OCI-LY1 (cell line): ENCODE measurements around the gene TXLNG.
"Not testable (repeated sequence)": the region's sequence is repeated elsewhere in the genome, so short reads cannot be mapped to it uniquely, and the experiment has no call there.

ENCODE experiments used
- H2AFZ ChIP-seq: fragments of 200-600 bp; sonication (generic), shearing (Covaris generic); 2 replicates; pipeline ENCODE4 v1.6.0; 2014; ENCODE audit warnings: antibody characterized with exemption, mild to moderate bottlenecking, low read length
- H3F3A ChIP-seq: fragments of 200-600 bp; sonication (generic), shearing (Covaris generic); 2 replicates; pipeline ENCODE4 v1.6.0; 2014; ENCODE audit warnings: mild to moderate bottlenecking, antibody characterized with exemption, low read length, moderate library complexity; ENCODE audit not compliant: insufficient read depth
- H3K27ac ChIP-seq: fragments of 200-600 bp; sonication (generic); 2 replicates; pipeline ENCODE4 v1.5.1; 2014; ENCODE audit warnings: low read length, mixed run types, mild to moderate bottlenecking, low read depth; ENCODE audit not compliant: poor library complexity, severe bottlenecking
- H3K27me3 ChIP-seq: fragments of 200-600 bp; sonication (generic); 2 replicates; pipeline ENCODE4 v1.6.0; 2014; ENCODE audit warnings: antibody characterized with exemption, mild to moderate bottlenecking, low read length, moderate library complexity; ENCODE audit not compliant: insufficient read depth
- H3K36me3 ChIP-seq: fragments of 200-600 bp; sonication (generic); 2 replicates; pipeline ENCODE4 v1.6.1; 2014; ENCODE audit warnings: mild to moderate bottlenecking, antibody characterized with exemption, low read length, moderate library complexity, mixed read lengths; ENCODE audit not compliant: insufficient read depth
- H3K4me1 ChIP-seq: fragments of 200-600 bp; sonication (generic); 2 replicates; pipeline ENCODE4 v1.5.1; 2014; ENCODE audit warnings: mild to moderate bottlenecking, low read length, moderate library complexity; ENCODE audit not compliant: insufficient read depth, severe bottlenecking
- H3K4me2 ChIP-seq: fragments of 200-600 bp; sonication (generic), shearing (Covaris generic); 2 replicates; pipeline ENCODE4 v1.6.1; 2014; ENCODE audit warnings: low read length
- H3K4me3 ChIP-seq: fragments of 200-600 bp; sonication (generic); 2 replicates; pipeline ENCODE4 v1.5.1; 2014; ENCODE audit warnings: low read length, low read depth, mild to moderate bottlenecking, mixed read lengths; ENCODE audit not compliant: poor library complexity, severe bottlenecking
- H3K79me2 ChIP-seq: fragments of 200-600 bp; shearing (Covaris generic); 2 replicates; pipeline ENCODE4 v1.6.1; 2016; ENCODE audit warnings: mixed run types, low read length, mixed read lengths; ENCODE audit not compliant: insufficient read depth
- H3K9ac ChIP-seq: fragments of 200-600 bp; sonication (generic), shearing (Covaris generic); 2 replicates; pipeline ENCODE4 v1.6.1; 2014; ENCODE audit warnings: mild to moderate bottlenecking, low read length, mixed read lengths
- H3K9me2 ChIP-seq: fragments of 200-600 bp; sonication (generic), shearing (Covaris generic); 2 replicates; pipeline ENCODE4 v1.6.1; 2014; ENCODE audit warnings: low read depth, mild to moderate bottlenecking, low read length, mixed read lengths
- H3K9me3 ChIP-seq: fragments of 200-600 bp; shearing (Covaris generic); 2 replicates; pipeline ENCODE4 v1.6.1; 2014; ENCODE audit warnings: low read length, mixed read lengths
- H4K20me1 ChIP-seq: fragments of 200-600 bp; sonication (generic), shearing (Covaris generic); 2 replicates; pipeline ENCODE4 v1.6.0; 2016; ENCODE audit warnings: mild to moderate bottlenecking, low read length; ENCODE audit not compliant: insufficient read depth
- CTCF ChIP-seq: fragments of 200-600 bp; sonication (generic), shearing (Covaris generic); IDR thresholded peaks from 2 replicates; pipeline ENCODE4 v1.5.1; 2017; ENCODE audit warnings: mild to moderate bottlenecking, antibody characterized with exemption, low read length, moderate library complexity, mixed read lengths
- EZH2 ChIP-seq: fragments of 200-600 bp; sonication (generic), shearing (Covaris generic); IDR thresholded peaks from 2 replicates; pipeline ENCODE4 v1.8.0; 2017; ENCODE audit warnings: borderline replicate concordance, mixed run types, mild to moderate bottlenecking, antibody characterized with exemption, low read length, moderate library complexity, mixed read lengths

The TXLNG gene

GRCh38 chrX:16774746-16775145, 11.5 kb upstream of the TXLNG start:
- H2AFZ ChIP-seq, result no peak overlapping the region
- TF ChIP-seq CTCF, result no peak
- no peak for TF ChIP-seq EZH2
- H3K9ac ChIP-seq, result no peak overlapping the region

GRCh38 chrX:16778545-16778944, 7.7 kb upstream of the TXLNG start:
- no peak overlapping the region for H3K9ac ChIP-seq
- no peaks in the 10 kb centered on the region for H4K20me1 ChIP-seq
- no peaks in the 10 kb centered on the region for H3K36me3 ChIP-seq
- no peak overlapping the region for H3K4me3 ChIP-seq
- no peaks in the 10 kb centered on the region for H3K4me1 ChIP-seq
- H3K27me3 ChIP-seq, result no peaks in the 10 kb centered on the region
- no peak overlapping the region for H2AFZ ChIP-seq
- H3K79me2 ChIP-seq, result no peaks in the 10 kb centered on the region
- H3K27ac ChIP-seq, result no peak overlapping the region
- no peaks in the 10 kb centered on the region for H3K9me3 ChIP-seq
- no peak overlapping the region for H3K4me2 ChIP-seq
- no peaks in the 10 kb centered on the region for H3K9me2 ChIP-seq
- TF ChIP-seq CTCF (no peak), EZH2 (no peak)
- no peaks in the 10 kb centered on the region for H3F3A ChIP-seq

More at GRCh38 chrX:16774746-16775145, 11.5 kb upstream of the TXLNG start:
- Histone ChIP-seq H3K4me1 (peaks cover 4% of the 10 kb centered on the region), H3K4me2 (no peak overlapping the region), H3K9me2 (no peaks in the 10 kb centered on the region), H3F3A (no peaks in the 10 kb centered on the region), H3K27me3 (no peaks in the 10 kb centered on the region), H3K4me3 (no peak overlapping the region), H3K79me2 (no peaks in the 10 kb centered on the region), H3K9me3 (no peaks in the 10 kb centered on the region), H4K20me1 (no peaks in the 10 kb centered on the region), H3K36me3 (no peaks in the 10 kb centered on the region), H3K27ac (no peak overlapping the region)

- no peaks in the 10 kb centered on the region for H3K9me3 ChIP-seq
- no peak overlapping the region for H3K27ac ChIP-seq
- no peak for TF ChIP-seq CTCF
- no peak for TF ChIP-seq EZH2
- no peaks in the 10 kb centered on the region for H3K9me2 ChIP-seq
- H3K4me3 ChIP-seq, result no peak overlapping the region
- H3K4me1 ChIP-seq, result no peaks in the 10 kb centered on the region
- H3K4me2 ChIP-seq, result no peak overlapping the region
- H3K27me3 ChIP-seq, result no peaks in the 10 kb centered on the region
- H3K36me3 ChIP-seq, result no peaks in the 10 kb centered on the region
- H3K9ac ChIP-seq, result no peak overlapping the region
- no peaks in the 10 kb centered on the region for H3F3A ChIP-seq
- no peaks in the 10 kb centered on the region for H4K20me1 ChIP-seq
- H3K79me2 ChIP-seq, result no peaks in the 10 kb centered on the region
- H2AFZ ChIP-seq, result no peak overlapping the region
Measured at GRCh38 chrX:16778993-16779392, 7.3 kb upstream of the TXLNG start.

- H3K36me3 ChIP-seq, H3K79me2 ChIP-seq, H3K4me2 ChIP-seq, H3F3A ChIP-seq, H4K20me1 ChIP-seq, H3K9ac ChIP-seq, H3K4me3 ChIP-seq, H3K4me1 ChIP-seq, H2AFZ ChIP-seq, H3K27me3 ChIP-seq, H3K9me3 ChIP-seq, H3K27ac ChIP-seq, H3K9me2 ChIP-seq: not testable (repeated sequence)
Measured at GRCh38 chrX:16779815-16780214, 6.5 kb upstream of the TXLNG start.
